Type B pancreatic cell (in vitro differentiated cells): ENCODE measurements around the gene MTRR. TPM values are rescaled to one million over a fixed set of nuclear protein-coding genes. Genes with fewer than 3 reads are reported as not detected.

Experiments used
- DNase-seq: peaks from one replicate; pipeline ENCODE4 v3.0.0; 2021; ENCODE audit warnings: mixed read lengths; ENCODE audit not compliant: unreplicated experiment; ENCODE audit errors: extremely low spot score
- H3K27ac Mint-ChIP-seq: 2 replicates; pipeline ENCODE4 v1.8.0; 2021; ENCODE audit warnings: mild to moderate bottlenecking, mixed read lengths
- H3K27me3 Mint-ChIP-seq: 2 replicates; pipeline ENCODE4 v1.8.0; 2021; ENCODE audit warnings: mixed read lengths
- H3K36me3 Mint-ChIP-seq: 2 replicates; pipeline ENCODE4 v1.8.0; 2021; ENCODE audit warnings: mixed read lengths
- H3K4me1 Mint-ChIP-seq: one replicate; pipeline ENCODE4 v1.8.0; 2021; ENCODE audit warnings: mixed read lengths; ENCODE audit not compliant: unreplicated experiment
- H3K4me3 Mint-ChIP-seq: 2 replicates; pipeline ENCODE4 v1.8.0; 2021; ENCODE audit warnings: mild to moderate bottlenecking, mixed read lengths
- H3K9me3 Mint-ChIP-seq: 2 replicates; pipeline ENCODE4 v1.8.0; 2021; ENCODE audit warnings: mixed read lengths
- total RNA-seq: library from RNA; stranded (reverse); gene quantifications from 2 replicates; pipeline ENCODE4 v1.2.1, GENCODE V29; 2021; ENCODE audit warnings: low replicate concordance
- TF ChIP-seq, protein P1 (sequence below): fragments of 200-600 bp; sonication (generic); conservative IDR thresholded peaks from 2 replicates; pipeline ENCODE4 v1.5.0; 2021; ENCODE audit warnings: antibody characterized with exemption, mild to moderate bottlenecking

The MTRR gene
- total RNA-seq, 1 donor from 2014 or later: 49.3 TPM

DNA sequence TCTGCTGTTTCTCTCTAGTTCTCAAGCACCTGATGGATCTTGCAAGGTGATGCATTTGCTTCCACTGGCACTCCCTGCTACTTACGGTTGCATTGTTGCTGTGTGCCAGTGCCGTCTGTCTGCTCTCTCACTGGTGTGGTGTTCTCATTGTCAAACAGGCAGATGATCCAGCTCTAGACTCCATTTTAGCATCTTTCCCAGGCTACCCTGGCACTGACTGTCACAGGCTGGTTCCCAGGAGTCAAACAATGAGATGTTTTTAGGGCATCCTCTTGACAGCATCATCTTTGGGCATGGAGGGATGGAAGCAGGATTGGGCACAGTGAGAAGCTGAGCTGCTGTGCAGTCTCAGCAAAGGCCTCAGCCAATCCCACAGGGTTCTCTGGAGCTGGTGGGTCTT is 12.9 kb downstream of the MTRR start:
- DNase-seq: no peak
- Mint-ChIP-seq H3K9me3 (no peaks in the 10 kb centered on the region), H3K27me3 (no peaks in the 10 kb centered on the region), H3K36me3 (peaks cover 35% of the 10 kb centered on the region), H3K4me3 (no peak overlapping the region), H3K4me1 (peaks cover 11% of the 10 kb centered on the region), H3K27ac (no peak overlapping the region)
- TF ChIP-seq, protein P1, sequence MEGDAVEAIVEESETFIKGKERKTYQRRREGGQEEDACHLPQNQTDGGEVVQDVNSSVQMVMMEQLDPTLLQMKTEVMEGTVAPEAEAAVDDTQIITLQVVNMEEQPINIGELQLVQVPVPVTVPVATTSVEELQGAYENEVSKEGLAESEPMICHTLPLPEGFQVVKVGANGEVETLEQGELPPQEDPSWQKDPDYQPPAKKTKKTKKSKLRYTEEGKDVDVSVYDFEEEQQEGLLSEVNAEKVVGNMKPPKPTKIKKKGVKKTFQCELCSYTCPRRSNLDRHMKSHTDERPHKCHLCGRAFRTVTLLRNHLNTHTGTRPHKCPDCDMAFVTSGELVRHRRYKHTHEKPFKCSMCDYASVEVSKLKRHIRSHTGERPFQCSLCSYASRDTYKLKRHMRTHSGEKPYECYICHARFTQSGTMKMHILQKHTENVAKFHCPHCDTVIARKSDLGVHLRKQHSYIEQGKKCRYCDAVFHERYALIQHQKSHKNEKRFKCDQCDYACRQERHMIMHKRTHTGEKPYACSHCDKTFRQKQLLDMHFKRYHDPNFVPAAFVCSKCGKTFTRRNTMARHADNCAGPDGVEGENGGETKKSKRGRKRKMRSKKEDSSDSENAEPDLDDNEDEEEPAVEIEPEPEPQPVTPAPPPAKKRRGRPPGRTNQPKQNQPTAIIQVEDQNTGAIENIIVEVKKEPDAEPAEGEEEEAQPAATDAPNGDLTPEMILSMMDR: no peak

DNA sequence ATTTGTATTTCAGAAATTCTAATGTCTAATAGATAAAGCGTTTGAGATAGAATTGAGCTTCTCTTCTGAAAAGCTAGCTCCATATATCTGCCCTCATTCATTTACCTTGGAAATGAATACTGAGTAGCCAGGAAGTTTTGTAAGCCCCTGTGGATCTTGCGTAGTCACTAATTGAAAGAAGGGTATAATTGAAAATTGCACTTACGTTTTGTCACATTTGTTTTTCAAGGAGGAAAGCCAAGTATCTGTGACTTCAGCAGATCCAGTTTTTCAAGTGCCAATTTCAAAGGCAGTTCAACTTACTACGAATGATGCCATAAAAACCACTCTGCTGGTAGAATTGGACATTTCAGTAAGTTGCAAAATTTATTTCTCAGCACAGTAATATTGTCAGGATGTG is 14.0 kb downstream of the MTRR start:
- Mint-ChIP-seq H3K4me3 (no peak overlapping the region), H3K4me1 (peaks cover 12% of the 10 kb centered on the region), H3K27me3 (no peaks in the 10 kb centered on the region), H3K36me3 (peaks cover 38% of the 10 kb centered on the region), H3K9me3 (no peaks in the 10 kb centered on the region), H3K27ac (no peak overlapping the region)
- no peak for DNase-seq
- TF ChIP-seq, protein P1: no peak

DNA sequence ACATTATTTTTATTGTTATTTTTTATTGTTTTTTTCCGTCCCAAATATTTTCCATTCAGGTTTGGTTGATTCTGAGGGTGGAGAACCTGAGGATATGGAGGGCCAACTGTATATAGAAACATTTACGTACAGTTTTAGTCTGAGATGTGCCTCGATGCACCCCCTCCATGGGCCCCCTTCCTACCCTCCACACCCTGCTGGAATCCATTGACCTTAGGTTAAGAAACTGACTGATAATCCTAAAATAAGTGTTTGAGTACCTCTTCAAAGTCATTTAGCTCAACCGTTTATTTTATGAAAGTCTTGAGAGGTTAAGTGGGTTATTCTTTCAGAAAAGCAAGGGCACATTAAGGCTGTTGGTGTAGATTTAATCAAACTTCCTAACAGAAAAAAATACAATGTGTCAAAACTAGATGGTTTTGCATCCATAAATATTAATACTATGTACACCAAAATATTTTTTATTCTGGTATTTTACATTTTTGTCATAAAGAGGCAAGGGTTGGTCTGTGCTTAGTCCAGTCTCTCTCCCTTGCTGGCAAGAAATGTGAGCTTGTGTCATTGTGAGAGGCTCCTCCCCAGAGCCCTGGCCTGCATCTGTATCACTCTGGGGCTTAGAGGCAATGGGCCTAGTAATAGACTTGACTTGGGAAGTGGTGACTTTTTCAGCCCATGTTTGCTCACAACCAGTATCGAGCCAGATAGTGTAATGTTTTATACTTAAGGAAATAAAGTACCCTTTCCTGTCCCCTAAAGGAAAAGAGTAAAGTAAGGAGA is 15.7 kb downstream of the MTRR start:
- Mint-ChIP-seq H3K27me3 (no peaks in the 10 kb centered on the region), H3K9me3 (no peaks in the 10 kb centered on the region), H3K4me1 (peaks cover 9% of the 10 kb centered on the region), H3K27ac (no peak overlapping the region), H3K4me3 (no peak overlapping the region), H3K36me3 (peaks cover 34% of the 10 kb centered on the region)
- TF ChIP-seq, protein P1: no peak
- no peak for DNase-seq

DNA sequence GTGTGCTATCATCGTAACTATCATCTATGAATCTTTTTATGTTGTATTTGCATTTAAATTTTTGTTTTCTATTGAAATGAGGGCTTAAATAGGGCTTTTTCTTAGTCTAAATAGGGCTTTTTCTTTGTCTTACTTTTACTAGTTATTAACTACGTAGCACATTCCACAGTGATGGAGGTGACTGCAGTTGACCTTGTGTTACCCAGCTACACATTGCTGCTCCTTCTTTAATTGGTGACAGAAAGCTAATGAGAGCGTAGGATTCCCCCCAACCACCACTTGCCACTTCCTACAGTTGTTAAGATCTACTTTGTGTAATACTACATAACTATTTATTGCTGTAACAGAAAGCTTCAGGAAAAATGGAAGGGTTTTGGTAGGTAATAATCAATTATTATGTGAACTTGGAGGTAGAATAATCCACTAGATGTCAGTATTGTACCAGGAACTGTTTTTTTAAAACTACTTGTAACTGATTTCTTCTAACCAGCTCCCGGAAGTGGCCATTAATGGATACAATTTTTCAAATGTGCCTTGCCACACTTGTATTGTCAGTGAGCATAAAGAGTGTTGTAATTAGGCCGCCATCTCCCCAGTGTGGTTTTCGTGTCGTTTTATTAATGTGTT is 18.0 kb downstream of the MTRR start:
- H3K27ac Mint-ChIP-seq: no peak overlapping the region
- peaks cover 9% of the 10 kb centered on the region for H3K4me1 Mint-ChIP-seq
- no peak for DNase-seq
- H3K27me3 Mint-ChIP-seq: no peaks in the 10 kb centered on the region
- no peaks in the 10 kb centered on the region for H3K9me3 Mint-ChIP-seq
- H3K4me3 Mint-ChIP-seq: no peak overlapping the region
- TF ChIP-seq, protein P1: peak; percentile 79
- peaks cover 21% of the 10 kb centered on the region for H3K36me3 Mint-ChIP-seq

DNA sequence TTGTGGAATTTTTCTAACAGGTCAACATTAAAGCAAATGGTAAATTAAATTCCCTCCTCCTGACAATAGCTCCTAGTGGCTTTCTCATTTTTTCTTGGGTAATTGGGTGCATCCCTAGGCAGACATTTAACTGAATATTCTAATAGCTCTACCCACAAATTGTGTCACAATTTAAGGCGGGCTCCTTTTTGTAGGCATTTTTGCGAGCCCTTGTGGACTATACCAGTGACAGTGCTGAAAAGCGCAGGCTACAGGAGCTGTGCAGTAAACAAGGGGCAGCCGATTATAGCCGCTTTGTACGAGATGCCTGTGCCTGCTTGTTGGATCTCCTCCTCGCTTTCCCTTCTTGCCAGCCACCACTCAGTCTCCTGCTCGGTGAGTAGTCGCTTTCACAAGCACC is 20.0 kb downstream of the MTRR start:
- Mint-ChIP-seq H3K4me3 (no peak overlapping the region), H3K9me3 (no peaks in the 10 kb centered on the region), H3K36me3 (peaks cover 26% of the 10 kb centered on the region)

More for the DNA sequence above, 20.0 kb downstream of the MTRR start:
- Mint-ChIP-seq H3K27me3 (no peaks in the 10 kb centered on the region), H3K27ac (no peak overlapping the region), H3K4me1 (peaks cover 9% of the 10 kb centered on the region)
- no peak for DNase-seq
- TF ChIP-seq, protein P1: no peak
